ENCODE measurements around the gene ITK. TPM values are rescaled to one million over a fixed set of nuclear protein-coding genes. Genes with fewer than 3 reads are reported as not detected.
"Not testable (repeated sequence)": the region's sequence is repeated elsewhere in the genome, so short reads cannot be mapped to it uniquely, and the experiment has no call there.

The ITK gene
- polyA plus RNA-seq, 1 donor: 0.10 TPM

- no peak for DNase-seq (ENCODE audit: low read depth)
Observed at GRCh38 chr5:157167214-157167621, 13.4 kb upstream of the ITK start.

- DNase-seq (ENCODE audit: low read depth): no peak
Observed at GRCh38 chr5:157168286-157168685, 12.4 kb upstream of the ITK start.

GRCh38 chr5:157172403-157172802, 8.2 kb upstream of the ITK start:
- DNase-seq (ENCODE audit: low read depth): no peak

- DNase-seq (ENCODE audit: low read depth): no peak
Observed at GRCh38 chr5:157175071-157175612, 5.5 kb upstream of the ITK start.

- DNase-seq (ENCODE audit: low read depth): no peak
Observed at GRCh38 chr5:157177953-157178352, 2.7 kb upstream of the ITK start.

GRCh38 chr5:157178966-157179365, 1.7 kb upstream of the ITK start:
- no peak for DNase-seq (ENCODE audit: low read depth)

GRCh38 chr5:157182143-157182757, 1.6 kb downstream of the ITK start:
- no peak for DNase-seq (ENCODE audit: low read depth)

GRCh38 chr5:157184117-157184670, 3.6 kb downstream of the ITK start:
- DNase-seq (ENCODE audit: low read depth): no peak

- DNase-seq (ENCODE audit: low read depth): not testable (repeated sequence)
Observed at GRCh38 chr5:157185122-157185521, 4.5 kb downstream of the ITK start.

GRCh38 chr5:157186309-157187045, 5.8 kb downstream of the ITK start:
- no peak for DNase-seq (ENCODE audit: low read depth)

GRCh38 chr5:157187046-157187754, 6.6 kb downstream of the ITK start:
- no peak for DNase-seq (ENCODE audit: low read depth)

- DNase-seq (ENCODE audit: low read depth): no peak
Observed at GRCh38 chr5:157188270-157188669, 7.6 kb downstream of the ITK start.

- no peak for DNase-seq (ENCODE audit: low read depth)
Observed at GRCh38 chr5:157189223-157189622, 8.6 kb downstream of the ITK start.

- DNase-seq (ENCODE audit: low read depth): no peak
Observed at GRCh38 chr5:157193699-157194424, 13.2 kb downstream of the ITK start.

GRCh38 chr5:157196045-157196444, 15.4 kb downstream of the ITK start:
- DNase-seq (ENCODE audit: low read depth): no peak

GRCh38 chr5:157197086-157197485, 16.4 kb downstream of the ITK start:
- no peak for DNase-seq (ENCODE audit: low read depth)

- DNase-seq (ENCODE audit: low read depth): no peak
Observed at GRCh38 chr5:157198277-157198986, 17.8 kb downstream of the ITK start.

- no peak for DNase-seq (ENCODE audit: low read depth)
Observed at GRCh38 chr5:157201857-157202256, 21.2 kb downstream of the ITK start.

- no peak for DNase-seq (ENCODE audit: low read depth)
Observed at GRCh38 chr5:157203417-157203816, 22.8 kb downstream of the ITK start.

- DNase-seq (ENCODE audit: low read depth): no peak
Observed at GRCh38 chr5:157204765-157205164, 24.1 kb downstream of the ITK start.

- no peak for DNase-seq (ENCODE audit: low read depth)
Observed at GRCh38 chr5:157205708-157206107, 25.1 kb downstream of the ITK start.
